Measurements from ENCODE around the gene SLC35F2.
"Not testable (repeated sequence)": the region's sequence is repeated elsewhere in the genome, so short reads cannot be mapped to it uniquely, and the experiment has no call there.

The SLC35F2 gene

GRCh38 chr11:107840129-107840484 lies 18.5 kb downstream of the SLC35F2 start:
- Histone ChIP-seq H3K9ac (ENCODE audit: low read depth, low read length) (no peak overlapping the region), H3K4me3 (ENCODE audit: low read depth, low read length) (no peak overlapping the region), H3K27ac (ENCODE audit: low read depth, low read length) (peak overlapping the region; percentile 95)

GRCh38 chr11:107836851-107837250 lies 21.7 kb downstream of the SLC35F2 start:
- H3K4me1 ChIP-seq (ENCODE audit: control insufficient read depth, insufficient read depth, low read length): peaks cover 45% of the 10 kb centered on the region
- peak overlapping the region; percentile 20 for H3K27ac ChIP-seq (ENCODE audit: low read depth, low read length)
- H3K4me3 ChIP-seq (ENCODE audit: low read depth, low read length): no peak overlapping the region
- no peaks in the 10 kb centered on the region for H3K9me3 ChIP-seq (ENCODE audit: control insufficient read depth, insufficient read depth, low read length)
- H3K27me3 ChIP-seq (ENCODE audit: control insufficient read depth, insufficient read depth, low read length): peaks cover 8% of the 10 kb centered on the region; the same call in 1 of the 2 replicates
- H3K9ac ChIP-seq (ENCODE audit: low read depth, low read length): no peak overlapping the region
- H3K36me3 ChIP-seq (ENCODE audit: control insufficient read depth, insufficient read depth, low read length): no peaks in the 10 kb centered on the region

More at GRCh38 chr11:107840129-107840484, 18.5 kb downstream of the SLC35F2 start:
- H3K36me3 ChIP-seq (ENCODE audit: control insufficient read depth, insufficient read depth, low read length): no peaks in the 10 kb centered on the region
- no peaks in the 10 kb centered on the region for H3K27me3 ChIP-seq (ENCODE audit: control insufficient read depth, insufficient read depth, low read length)
- peaks cover 18% of the 10 kb centered on the region for H3K4me1 ChIP-seq (ENCODE audit: control insufficient read depth, insufficient read depth, low read length)
- no peaks in the 10 kb centered on the region for H3K9me3 ChIP-seq (ENCODE audit: control insufficient read depth, insufficient read depth, low read length)

- H3K27ac ChIP-seq (ENCODE audit: low read depth, low read length): no peak overlapping the region
- H3K4me1 ChIP-seq (ENCODE audit: control insufficient read depth, insufficient read depth, low read length): peaks cover 36% of the 10 kb centered on the region
- no peak overlapping the region for H3K4me3 ChIP-seq (ENCODE audit: low read depth, low read length)
- H3K9me3 ChIP-seq (ENCODE audit: control insufficient read depth, insufficient read depth, low read length): no peaks in the 10 kb centered on the region
- H3K27me3 ChIP-seq (ENCODE audit: control insufficient read depth, insufficient read depth, low read length): peaks cover 8% of the 10 kb centered on the region; the same call in 1 of the 2 replicates
- H3K36me3 ChIP-seq (ENCODE audit: control insufficient read depth, insufficient read depth, low read length): no peaks in the 10 kb centered on the region
- no peak overlapping the region for H3K9ac ChIP-seq (ENCODE audit: low read depth, low read length)
Measured at GRCh38 chr11:107834995-107835394, 23.6 kb downstream of the SLC35F2 start.

GRCh38 chr11:107833926-107834325 lies 24.7 kb downstream of the SLC35F2 start:
- not testable (repeated sequence) for H3K36me3 ChIP-seq (ENCODE audit: control insufficient read depth, insufficient read depth, low read length); H3K27me3 ChIP-seq (ENCODE audit: control insufficient read depth, insufficient read depth, low read length); H3K9ac ChIP-seq (ENCODE audit: low read depth, low read length); H3K9me3 ChIP-seq (ENCODE audit: control insufficient read depth, insufficient read depth, low read length)
- H3K27ac ChIP-seq (ENCODE audit: low read depth, low read length): peak overlapping the region; percentile 64
- H3K4me1 ChIP-seq (ENCODE audit: control insufficient read depth, insufficient read depth, low read length): peaks cover 36% of the 10 kb centered on the region
- H3K4me3 ChIP-seq (ENCODE audit: low read depth, low read length): peak overlapping the region; percentile 40; the same call in 1 of the 2 replicates

GRCh38 chr11:107830915-107831540 lies 27.6 kb downstream of the SLC35F2 start:
- H3K36me3 ChIP-seq (ENCODE audit: control insufficient read depth, insufficient read depth, low read length): no peaks in the 10 kb centered on the region
- no peak overlapping the region for H3K27ac ChIP-seq (ENCODE audit: low read depth, low read length)
- no peak overlapping the region for H3K4me3 ChIP-seq (ENCODE audit: low read depth, low read length)
- no peaks in the 10 kb centered on the region for H3K9me3 ChIP-seq (ENCODE audit: control insufficient read depth, insufficient read depth, low read length)
- no peak overlapping the region for H3K9ac ChIP-seq (ENCODE audit: low read depth, low read length)
- H3K27me3 ChIP-seq (ENCODE audit: control insufficient read depth, insufficient read depth, low read length): peaks cover 8% of the 10 kb centered on the region; the same call in 1 of the 2 replicates
- peaks cover 36% of the 10 kb centered on the region for H3K4me1 ChIP-seq (ENCODE audit: control insufficient read depth, insufficient read depth, low read length)

GRCh38 chr11:107827041-107827440 lies 31.5 kb downstream of the SLC35F2 start:
- no peak overlapping the region for H3K4me3 ChIP-seq (ENCODE audit: low read depth, low read length)
- H3K4me1 ChIP-seq (ENCODE audit: control insufficient read depth, insufficient read depth, low read length): no peaks in the 10 kb centered on the region
- H3K27me3 ChIP-seq (ENCODE audit: control insufficient read depth, insufficient read depth, low read length): no peaks in the 10 kb centered on the region
- no peak overlapping the region for H3K27ac ChIP-seq (ENCODE audit: low read depth, low read length)
- no peak overlapping the region for H3K9ac ChIP-seq (ENCODE audit: low read depth, low read length)
- H3K36me3 ChIP-seq (ENCODE audit: control insufficient read depth, insufficient read depth, low read length): no peaks in the 10 kb centered on the region
- H3K9me3 ChIP-seq (ENCODE audit: control insufficient read depth, insufficient read depth, low read length): no peaks in the 10 kb centered on the region

- Histone ChIP-seq H3K27me3 (ENCODE audit: control insufficient read depth, insufficient read depth, low read length) (no peaks in the 10 kb centered on the region), H3K36me3 (ENCODE audit: control insufficient read depth, insufficient read depth, low read length) (no peaks in the 10 kb centered on the region), H3K9me3 (ENCODE audit: control insufficient read depth, insufficient read depth, low read length) (no peaks in the 10 kb centered on the region), H3K4me3 (ENCODE audit: low read depth, low read length) (no peak overlapping the region), H3K27ac (ENCODE audit: low read depth, low read length) (no peak overlapping the region), H3K9ac (ENCODE audit: low read depth, low read length) (no peak overlapping the region), H3K4me1 (ENCODE audit: control insufficient read depth, insufficient read depth, low read length) (no peaks in the 10 kb centered on the region)
Measured at GRCh38 chr11:107825875-107826274, 32.7 kb downstream of the SLC35F2 start.

- Histone ChIP-seq H3K4me3 (ENCODE audit: low read depth, low read length) (no peak overlapping the region), H3K27me3 (ENCODE audit: control insufficient read depth, insufficient read depth, low read length) (no peaks in the 10 kb centered on the region), H3K27ac (ENCODE audit: low read depth, low read length) (no peak overlapping the region), H3K4me1 (ENCODE audit: control insufficient read depth, insufficient read depth, low read length) (no peaks in the 10 kb centered on the region), H3K9ac (ENCODE audit: low read depth, low read length) (no peak overlapping the region), H3K36me3 (ENCODE audit: control insufficient read depth, insufficient read depth, low read length) (no peaks in the 10 kb centered on the region), H3K9me3 (ENCODE audit: control insufficient read depth, insufficient read depth, low read length) (no peaks in the 10 kb centered on the region)
Measured at GRCh38 chr11:107824668-107825369, 33.8 kb downstream of the SLC35F2 start.

- no peaks in the 10 kb centered on the region for H3K4me1 ChIP-seq (ENCODE audit: control insufficient read depth, insufficient read depth, low read length)
Measured at GRCh38 chr11:107821199-107821927, 37.2 kb downstream of the SLC35F2 start.

GRCh38 chr11:107819361-107820014 lies 39.1 kb downstream of the SLC35F2 start:
- Histone ChIP-seq H3K9me3 (ENCODE audit: control insufficient read depth, insufficient read depth, low read length) (no peaks in the 10 kb centered on the region), H3K4me3 (ENCODE audit: low read depth, low read length) (no peak overlapping the region), H3K27me3 (ENCODE audit: control insufficient read depth, insufficient read depth, low read length) (no peaks in the 10 kb centered on the region), H3K4me1 (ENCODE audit: control insufficient read depth, insufficient read depth, low read length) (no peaks in the 10 kb centered on the region), H3K9ac (ENCODE audit: low read depth, low read length) (no peak overlapping the region), H3K27ac (ENCODE audit: low read depth, low read length) (peak overlapping the region; percentile 9), H3K36me3 (ENCODE audit: control insufficient read depth, insufficient read depth, low read length) (no peaks in the 10 kb centered on the region)

More at GRCh38 chr11:107821199-107821927, 37.2 kb downstream of the SLC35F2 start:
- Histone ChIP-seq H3K36me3 (ENCODE audit: control insufficient read depth, insufficient read depth, low read length) (no peaks in the 10 kb centered on the region), H3K4me3 (ENCODE audit: low read depth, low read length) (no peak overlapping the region), H3K27ac (ENCODE audit: low read depth, low read length) (no peak overlapping the region), H3K9ac (ENCODE audit: low read depth, low read length) (no peak overlapping the region), H3K27me3 (ENCODE audit: control insufficient read depth, insufficient read depth, low read length) (no peaks in the 10 kb centered on the region), H3K9me3 (ENCODE audit: control insufficient read depth, insufficient read depth, low read length) (no peaks in the 10 kb centered on the region)

All from HUES48 (cell line).